ENCODE measurements around the gene SCAMP2. TPM values are rescaled to one million over a fixed set of nuclear protein-coding genes. Genes with fewer than 3 reads are reported as not detected.

SCAMP2 gene
- total RNA-seq, 2 experiments from 2014 or later, result 77.6 to 79.5 TPM

GRCh38 chr15:74800559-74801094 is 72.5 kb downstream of the SCAMP2 start:
- POLR2A ChIA-PET, result interaction anchor here (1.7 to 2.8 kb wide), 3 partner anchors 13 to 29 kb away, joined by 6 to 12 read pairs (median 9); no protein-coding TSS in a partner anchor
- Mint-ChIP-seq H3K4me1 (ENCODE audit: low read depth) (peaks cover 44% of the 10 kb centered on the region), H3K27ac (peak overlapping the region; percentile 91), H3K4me3 (no peak overlapping the region), H3K9me3 (no peaks in the 10 kb centered on the region), H3K27me3 (no peaks in the 10 kb centered on the region), H3K36me3 (peaks cover 56% of the 10 kb centered on the region)
- intact Hi-C loops (cut with micrococcal nuclease), result loop anchor here (1.0 kb wide), 4 partner anchors 11 to 165 kb away; no protein-coding TSS in a partner anchor
- DNase-seq, result no peak
- CTCF ChIA-PET, result interaction anchor here (1.2 to 20.5 kb wide), 5 partner anchors 23 to 170 kb away, joined by 4 to 1220 read pairs (median 11); partner anchors contain the start of gene CSK

GRCh38 chr15:74799856-74800558 is 73.2 kb downstream of the SCAMP2 start:
- Mint-ChIP-seq H3K36me3 (peaks cover 56% of the 10 kb centered on the region), H3K4me1 (ENCODE audit: low read depth) (peaks cover 49% of the 10 kb centered on the region), H3K4me3 (no peak overlapping the region), H3K9me3 (no peaks in the 10 kb centered on the region), H3K27ac (peak overlapping the region; percentile 91), H3K27me3 (no peaks in the 10 kb centered on the region)
- intact Hi-C loops (cut with micrococcal nuclease), result loop anchor here (1.0 kb wide), 4 partner anchors 11 to 165 kb away; no protein-coding TSS in a partner anchor
- CTCF ChIA-PET, result interaction anchor here (0.6 to 20.5 kb wide), 26 partner anchors 8 to 183 kb away, joined by 3 to 1220 read pairs (median 4); partner anchors contain the start of genes CPLX3, CSK, FAM219B and LMAN1L
- peak; percentile 93 for DNase-seq
- POLR2A ChIA-PET, result interaction anchor here (0.7 to 2.8 kb wide), 5 partner anchors 12 to 29 kb away, joined by 3 to 12 read pairs (median 6); no protein-coding TSS in a partner anchor

- ChIA-PET POLR2A (interaction anchor here (0.6 to 2.8 kb wide), 7 partner anchors 12 to 28 kb away, joined by 3 to 12 read pairs (median 4); no protein-coding TSS in a partner anchor), CTCF (interaction anchor here (0.6 to 20.5 kb wide), 26 partner anchors 8 to 182 kb away, joined by 3 to 1220 read pairs (median 4); partner anchors contain the start of genes CPLX3, CSK, FAM219B and LMAN1L)
- Mint-ChIP-seq H3K27me3 (no peaks in the 10 kb centered on the region), H3K27ac (peak overlapping the region; percentile 91), H3K4me3 (no peak overlapping the region), H3K36me3 (peaks cover 57% of the 10 kb centered on the region), H3K9me3 (no peaks in the 10 kb centered on the region), H3K4me1 (ENCODE audit: low read depth) (peaks cover 56% of the 10 kb centered on the region)
- intact Hi-C loops (cut with micrococcal nuclease), result no loop called here
- peak; percentile 51 for DNase-seq
These were observed 73.8 kb downstream of the SCAMP2 start for GRCh38 chr15:74799255-74799855.

- ChIA-PET POLR2A (interaction anchor here (0.6 to 2.8 kb wide), 7 partner anchors 11 to 27 kb away, joined by 3 to 12 read pairs (median 4); no protein-coding TSS in a partner anchor), CTCF (interaction anchor here (0.9 to 20.5 kb wide), 18 partner anchors 8 to 174 kb away, joined by 3 to 1220 read pairs (median 4); partner anchors contain the start of genes CPLX3, CSK, FAM219B and LMAN1L)
- Mint-ChIP-seq H3K4me1 (ENCODE audit: low read depth) (peaks cover 60% of the 10 kb centered on the region), H3K27ac (peak overlapping the region; percentile 91), H3K9me3 (no peaks in the 10 kb centered on the region), H3K36me3 (peaks cover 51% of the 10 kb centered on the region), H3K4me3 (no peak overlapping the region), H3K27me3 (no peaks in the 10 kb centered on the region)
- intact Hi-C loops (cut with micrococcal nuclease), result no loop called here
- DNase-seq, result no peak
These were observed 74.5 kb downstream of the SCAMP2 start for GRCh38 chr15:74798388-74799254.

- POLR2A ChIA-PET, result interaction anchor here (0.9 to 2.8 kb wide), 4 partner anchors 9 to 23 kb away, joined by 3 to 15 read pairs (median 6); partner anchors contain the start of gene CSK
- DNase-seq, result peak; percentile 72
- H3K27me3 Mint-ChIP-seq, result no peaks in the 10 kb centered on the region
- H3K4me1 Mint-ChIP-seq (ENCODE audit: low read depth), result peaks cover 86% of the 10 kb centered on the region
- H3K36me3 Mint-ChIP-seq, result peaks cover 44% of the 10 kb centered on the region
- peak overlapping the region; percentile 2 for H3K4me3 Mint-ChIP-seq
- H3K9me3 Mint-ChIP-seq, result no peaks in the 10 kb centered on the region
- H3K27ac Mint-ChIP-seq, result peak overlapping the region; percentile 87
- CTCF ChIA-PET, result interaction anchor here (1.8 to 20.5 kb wide), 2 partner anchors 18 to 40 kb away, joined by 4 to 1220 read pairs; partner anchors contain the start of gene CSK
- intact Hi-C loops (cut with micrococcal nuclease), result loop anchor here (1.0 kb wide), 2 partner anchors 9 to 15 kb away; no protein-coding TSS in a partner anchor
These were observed 77.1 kb downstream of the SCAMP2 start for GRCh38 chr15:74795966-74796625.

- H3K27ac Mint-ChIP-seq, result peak overlapping the region; percentile 88
- peaks cover 41% of the 10 kb centered on the region for H3K36me3 Mint-ChIP-seq
- ChIA-PET POLR2A (interaction anchor here (0.9 to 9.4 kb wide), 2 partner anchors 16 to 20 kb away, joined by 4 to 116 read pairs; partner anchors contain the start of gene CSK), CTCF (interaction anchor here (1.8 to 20.5 kb wide), 6 partner anchors 17 to 159 kb away, joined by 4 to 1220 read pairs (median 10); partner anchors contain the start of genes CSK and ULK3)
- H3K4me1 Mint-ChIP-seq (ENCODE audit: low read depth), result peaks cover 90% of the 10 kb centered on the region
- H3K27me3 Mint-ChIP-seq, result no peaks in the 10 kb centered on the region
- no peak for DNase-seq
- H3K9me3 Mint-ChIP-seq, result no peaks in the 10 kb centered on the region
- peak overlapping the region; percentile 21 for H3K4me3 Mint-ChIP-seq
- intact Hi-C loops (cut with micrococcal nuclease), result no loop called here
These were observed 78.2 kb downstream of the SCAMP2 start for GRCh38 chr15:74794970-74795349.

- Mint-ChIP-seq H3K27me3 (no peaks in the 10 kb centered on the region), H3K36me3 (peaks cover 41% of the 10 kb centered on the region), H3K9me3 (no peaks in the 10 kb centered on the region), H3K4me1 (ENCODE audit: low read depth) (peaks cover 90% of the 10 kb centered on the region), H3K4me3 (peak overlapping the region; percentile 21), H3K27ac (peak overlapping the region; percentile 88)
- no peak for DNase-seq
- intact Hi-C loops (cut with micrococcal nuclease), result no loop called here
- ChIA-PET POLR2A (interaction anchor here (0.9 to 9.4 kb wide), 5 partner anchors 10 to 144 kb away, joined by 3 to 116 read pairs (median 11); partner anchors contain the start of genes COX5A and CSK), CTCF (interaction anchor here (0.6 to 20.5 kb wide), 14 partner anchors 10 to 177 kb away, joined by 3 to 1220 read pairs (median 6); partner anchors contain the start of genes CSK, CYP1A1 and ULK3)
These were observed 78.8 kb downstream of the SCAMP2 start for GRCh38 chr15:74794248-74794969.

Small RNA genes lying within 50 kb of the gene (microRNA-seq; reads per million reads assigned to microRNA genes)
- not detected for gene MIR6882 (ENCODE audit: borderline microRNAs expressed, borderline number of aligned reads, borderline replicate concordance)

Other genes starting within 250 kb of the SCAMP2 start
- gene EDC3, start 177.3 kb downstream of the SCAMP2 start, total RNA-seq, result 10 to 100 TPM; 36.8 to 39.9 TPM
- 1 to 10 TPM in 1 of 2 experiments, under 1 TPM in 1; 0.64 to 1.1 TPM for gene CYP1A1, start 147.8 kb downstream of the SCAMP2 start, total RNA-seq
- not detected for gene CYP1A2, start 124.5 kb downstream of the SCAMP2 start, total RNA-seq
- 100 to 1,000 TPM; 260 to 262 TPM for gene CSK, start 91.3 kb downstream of the SCAMP2 start, total RNA-seq
- not detected for gene LMAN1L, start 60.5 kb downstream of the SCAMP2 start, total RNA-seq
- not detected for gene CPLX3, start 46.7 kb downstream of the SCAMP2 start, total RNA-seq
- 10 to 100 TPM; 51.4 to 57.6 TPM for gene ULK3, start 30.2 kb downstream of the SCAMP2 start, total RNA-seq
- gene MPI, start 16.7 kb upstream of the SCAMP2 start, total RNA-seq, result 10 to 100 TPM; 56.4 to 60.0 TPM
- gene FAM219B, start 33.5 kb upstream of the SCAMP2 start, total RNA-seq, result 10 to 100 TPM; 63.0 to 70.1 TPM
- 100 to 1,000 TPM; 322 TPM for gene COX5A, start 64.7 kb upstream of the SCAMP2 start, total RNA-seq
- gene RPP25, start 83.4 kb upstream of the SCAMP2 start, total RNA-seq, result 1 to 10 TPM; 3.8 TPM
- gene SCAMP5, start 122.2 kb upstream of the SCAMP2 start, total RNA-seq, result under 1 TPM; 0.19 to 0.33 TPM
- 10 to 100 TPM; 16.3 to 18.8 TPM for gene PPCDC, start 150.2 kb upstream of the SCAMP2 start, total RNA-seq

All from activated CD4-positive, alpha-beta memory T cell treated with anti-CD3 and anti-CD28 coated beads for 36 hours (primary cell).